ENCODE data around the gene HSPA1L.
A peak's percentile ranks its signal among the peaks of the same experiment; 100 is the strongest.

- TF ChIP-seq, protein P1, sequence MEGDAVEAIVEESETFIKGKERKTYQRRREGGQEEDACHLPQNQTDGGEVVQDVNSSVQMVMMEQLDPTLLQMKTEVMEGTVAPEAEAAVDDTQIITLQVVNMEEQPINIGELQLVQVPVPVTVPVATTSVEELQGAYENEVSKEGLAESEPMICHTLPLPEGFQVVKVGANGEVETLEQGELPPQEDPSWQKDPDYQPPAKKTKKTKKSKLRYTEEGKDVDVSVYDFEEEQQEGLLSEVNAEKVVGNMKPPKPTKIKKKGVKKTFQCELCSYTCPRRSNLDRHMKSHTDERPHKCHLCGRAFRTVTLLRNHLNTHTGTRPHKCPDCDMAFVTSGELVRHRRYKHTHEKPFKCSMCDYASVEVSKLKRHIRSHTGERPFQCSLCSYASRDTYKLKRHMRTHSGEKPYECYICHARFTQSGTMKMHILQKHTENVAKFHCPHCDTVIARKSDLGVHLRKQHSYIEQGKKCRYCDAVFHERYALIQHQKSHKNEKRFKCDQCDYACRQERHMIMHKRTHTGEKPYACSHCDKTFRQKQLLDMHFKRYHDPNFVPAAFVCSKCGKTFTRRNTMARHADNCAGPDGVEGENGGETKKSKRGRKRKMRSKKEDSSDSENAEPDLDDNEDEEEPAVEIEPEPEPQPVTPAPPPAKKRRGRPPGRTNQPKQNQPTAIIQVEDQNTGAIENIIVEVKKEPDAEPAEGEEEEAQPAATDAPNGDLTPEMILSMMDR (IDR thresholded peaks at IDR 0.05): peak; percentile 93
- TF ChIP-seq ZFX (IDR thresholded peaks at IDR 0.05; ENCODE audit: borderline replicate concordance): no peak
Measured at GRCh38 chr6:31769684-31770371, 45.3 kb downstream of the HSPA1L start.

Measured in 22Rv1 (cell line).